Central memory CD4-positive, alpha-beta T cell (primary cell): ENCODE data around the gene SRGAP1.
"Not testable (repeated sequence)": the region's sequence is repeated elsewhere in the genome, so short reads cannot be mapped to it uniquely, and the experiment has no call there.

ENCODE experiments used
- DNase-seq: peaks from one replicate; pipeline ENCODE4 v3.0.0; 2022

Gene SRGAP1

DNA sequence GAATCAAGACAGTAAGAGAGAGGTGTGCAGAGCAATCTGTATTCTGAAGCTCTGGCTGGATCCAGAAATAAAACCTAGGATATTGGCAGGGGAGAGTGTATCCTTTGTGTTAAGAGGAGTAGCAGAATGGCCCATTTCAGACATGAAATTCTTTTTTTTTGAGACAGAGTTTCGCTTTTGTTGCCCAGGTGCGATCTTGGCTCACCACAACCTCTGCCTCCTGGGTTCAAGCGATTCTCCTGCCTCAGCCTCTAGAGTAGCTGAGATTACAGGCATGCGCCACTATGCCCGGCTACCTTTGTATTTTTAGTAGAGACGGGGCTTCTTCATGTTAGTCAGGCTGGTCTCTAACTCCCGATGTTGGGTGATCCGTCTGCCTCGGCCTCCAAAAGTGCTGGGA is 6.1 kb upstream of the SRGAP1 start:
- DNase-seq, result no peak

DNA sequence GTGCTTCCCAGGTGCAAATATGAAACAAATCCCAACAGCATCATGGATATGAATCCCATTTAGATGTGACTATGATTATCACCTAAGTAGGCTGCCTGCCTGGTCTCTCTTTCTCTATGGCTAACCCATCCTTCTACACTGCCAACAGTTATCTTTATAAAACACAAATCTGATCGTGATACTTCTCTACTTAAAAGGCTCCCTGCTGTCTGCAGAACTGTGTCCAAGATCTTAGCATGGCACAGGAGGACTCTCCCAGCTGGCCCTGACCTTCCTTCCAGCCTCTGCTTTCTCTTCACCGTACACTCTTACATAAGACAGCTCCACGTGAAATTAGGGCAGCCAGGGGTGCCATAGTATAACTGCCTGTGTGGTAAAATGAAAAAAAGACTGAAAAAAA is 3.5 kb upstream of the SRGAP1 start:
- DNase-seq, result no peak

DNA sequence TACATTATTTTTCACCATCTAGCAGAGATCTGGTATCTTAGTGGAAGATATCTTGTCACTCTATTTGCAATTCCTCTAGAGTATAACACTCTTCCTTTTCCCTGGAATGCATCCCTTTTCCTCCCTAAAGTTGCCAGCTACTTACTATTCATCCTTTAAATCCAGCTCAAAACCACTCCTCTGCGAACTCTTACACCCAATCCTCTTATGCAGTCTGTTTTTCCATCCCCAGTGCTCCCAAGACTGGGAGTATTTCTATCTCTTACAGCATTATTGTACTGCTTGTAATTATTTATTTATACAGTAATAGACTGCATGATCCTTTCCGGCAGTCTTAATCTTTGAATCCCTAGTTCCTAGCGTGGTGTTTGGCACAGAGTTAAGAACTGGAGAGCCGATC is 2.9 kb upstream of the SRGAP1 start:
- DNase-seq, result no peak

DNA sequence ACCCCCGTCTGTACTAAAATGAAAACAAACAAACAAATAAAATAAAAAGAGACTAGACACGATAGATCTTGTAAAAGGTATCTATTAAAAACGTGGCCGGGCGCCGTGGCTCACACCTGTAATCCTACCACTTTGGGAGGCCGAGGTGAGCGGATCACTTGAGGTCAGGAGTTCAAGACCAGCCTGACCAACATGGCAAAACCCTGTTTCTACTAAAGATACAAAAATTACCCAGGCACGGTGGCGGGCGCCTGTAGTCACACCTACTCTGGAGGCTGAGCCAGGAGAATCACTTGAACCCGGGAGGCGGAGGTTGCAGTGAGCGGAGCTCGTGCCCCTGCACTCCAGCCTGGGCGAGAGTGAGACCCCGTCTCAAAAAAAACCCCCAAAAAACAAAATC is 1.8 kb upstream of the SRGAP1 start:
- not testable (repeated sequence) for DNase-seq

DNA sequence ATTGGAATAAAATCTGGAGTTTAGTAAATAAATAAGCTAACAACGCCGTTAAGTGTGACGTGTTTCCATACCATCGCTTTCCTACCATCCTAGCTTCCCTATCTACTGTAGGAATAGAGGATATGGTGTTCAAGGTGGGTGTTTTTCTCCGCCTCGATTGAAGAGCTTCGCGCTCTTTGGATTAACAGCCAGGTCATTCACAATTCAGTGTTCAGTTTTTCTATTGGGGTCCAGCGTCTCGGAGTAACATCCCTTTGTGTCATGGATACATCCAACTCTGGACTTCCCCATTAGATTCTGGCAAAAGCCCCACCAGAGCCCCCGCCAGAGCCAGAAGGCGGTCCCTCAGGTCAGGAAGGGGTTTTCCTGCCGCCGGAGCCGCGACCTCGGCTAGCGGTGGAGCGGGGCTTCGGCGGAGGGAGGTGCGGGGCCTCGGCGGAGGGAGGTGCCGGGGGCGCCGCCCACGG is 1.2 kb upstream of the SRGAP1 start:
- DNase-seq, result no peak

DNA sequence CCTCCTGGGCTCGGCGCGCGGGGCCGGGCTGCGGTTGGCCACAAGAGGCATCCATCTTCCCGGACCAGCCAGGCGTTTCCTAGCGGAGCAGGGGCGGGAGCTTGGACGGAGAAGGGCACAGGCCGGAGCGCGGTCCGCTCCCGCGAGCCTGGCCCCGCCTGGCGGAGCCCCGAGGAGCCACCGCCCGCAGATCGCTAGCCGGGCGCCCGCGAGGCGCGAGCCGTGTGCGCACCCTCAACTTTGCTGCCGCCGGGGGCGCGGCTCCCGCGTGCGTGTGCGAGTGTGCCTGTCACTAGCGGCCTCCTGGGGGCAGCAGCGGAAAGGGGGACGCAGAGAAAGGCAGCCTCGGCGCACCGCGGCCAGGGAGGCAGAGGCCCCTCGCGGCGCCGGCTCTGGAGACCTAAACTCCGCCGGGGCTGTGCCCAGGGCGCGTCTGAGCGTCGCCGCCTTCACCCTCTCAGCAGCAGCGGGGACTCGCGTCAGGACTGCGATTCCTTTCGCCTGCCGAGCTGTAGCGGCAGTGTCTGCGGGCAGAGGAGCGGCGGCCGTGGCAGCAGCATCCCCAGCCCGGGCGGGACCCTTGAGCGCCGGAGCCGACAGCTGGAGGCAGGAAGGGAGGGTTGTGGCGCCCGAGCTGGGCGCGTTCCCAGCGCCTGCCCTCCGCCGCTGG is 644 bp upstream of the SRGAP1 start:
- DNase-seq, result peak; percentile 61

DNA sequence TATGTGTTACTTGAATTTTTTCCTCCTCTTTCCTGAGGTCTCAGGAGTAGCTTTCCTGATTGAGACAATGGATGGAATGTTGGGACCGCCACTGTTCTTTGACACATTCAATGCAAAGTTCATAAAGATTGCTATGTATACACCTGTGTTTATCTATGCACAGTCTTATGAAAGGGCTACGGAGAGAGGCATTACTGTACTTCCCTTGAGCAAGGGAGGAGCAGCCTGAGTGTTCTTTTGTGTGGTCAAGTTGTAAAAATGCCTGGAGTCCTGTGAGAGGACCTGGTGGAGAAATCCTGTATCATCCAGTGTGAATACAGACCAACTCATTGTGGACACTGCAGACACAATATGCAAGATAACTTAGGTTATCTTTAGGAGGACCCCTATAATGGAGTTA is 1.2 kb downstream of the SRGAP1 start:
- DNase-seq, result no peak

DNA sequence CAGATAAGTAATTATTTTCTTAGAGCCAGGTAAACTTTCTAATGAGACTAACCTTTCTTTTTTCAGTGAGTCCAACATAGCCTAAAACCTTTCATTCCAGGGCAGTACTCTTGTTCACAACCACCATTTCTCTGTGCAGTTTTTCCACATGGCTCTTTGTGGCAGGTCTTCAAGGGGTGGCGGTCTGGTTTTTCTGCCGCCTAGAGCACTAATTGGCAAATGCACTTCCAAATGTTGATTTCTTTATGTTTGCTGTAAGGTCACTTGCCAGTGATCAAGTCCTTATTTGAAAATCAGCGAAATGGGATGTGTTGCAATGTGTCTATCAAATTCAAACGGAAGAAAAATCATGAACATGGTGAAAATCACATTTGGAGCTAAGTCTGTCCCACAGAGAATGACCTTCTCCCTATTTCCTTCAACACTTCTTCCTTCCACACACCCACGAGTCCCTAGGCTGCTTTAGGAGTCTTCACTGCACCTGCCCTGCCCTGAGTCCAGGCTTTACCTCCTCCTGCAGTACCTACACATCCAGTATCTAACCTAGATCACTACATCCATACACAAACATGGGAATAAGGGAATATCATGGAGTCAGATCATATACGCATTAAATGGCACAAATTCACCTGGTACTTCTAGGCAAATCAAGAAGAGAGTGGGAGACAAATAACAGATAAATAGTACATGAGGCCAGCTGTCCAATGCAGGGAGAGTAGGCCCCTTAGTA is 1.9 kb downstream of the SRGAP1 start:
- DNase-seq, result no peak

DNA sequence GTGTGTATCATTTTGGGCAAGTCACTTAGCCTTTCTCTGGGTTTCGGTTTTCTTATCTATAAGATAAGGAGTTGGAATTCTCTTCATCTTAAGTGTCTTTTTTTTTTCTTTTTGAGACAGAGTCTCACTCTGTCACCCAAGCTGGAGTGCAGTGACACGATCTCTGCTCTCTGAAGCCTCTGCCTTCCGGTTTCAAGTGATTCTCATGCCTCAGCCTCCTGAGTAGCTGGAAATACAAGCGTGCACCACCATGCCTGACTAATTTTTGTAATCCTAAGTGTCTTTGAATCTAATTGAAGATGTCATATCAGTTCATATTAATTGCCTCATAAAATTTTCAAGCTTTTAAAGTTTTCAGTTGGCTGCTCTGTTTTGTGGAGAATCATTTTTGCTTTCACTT is 4.0 kb downstream of the SRGAP1 start:
- no peak for DNase-seq

DNA sequence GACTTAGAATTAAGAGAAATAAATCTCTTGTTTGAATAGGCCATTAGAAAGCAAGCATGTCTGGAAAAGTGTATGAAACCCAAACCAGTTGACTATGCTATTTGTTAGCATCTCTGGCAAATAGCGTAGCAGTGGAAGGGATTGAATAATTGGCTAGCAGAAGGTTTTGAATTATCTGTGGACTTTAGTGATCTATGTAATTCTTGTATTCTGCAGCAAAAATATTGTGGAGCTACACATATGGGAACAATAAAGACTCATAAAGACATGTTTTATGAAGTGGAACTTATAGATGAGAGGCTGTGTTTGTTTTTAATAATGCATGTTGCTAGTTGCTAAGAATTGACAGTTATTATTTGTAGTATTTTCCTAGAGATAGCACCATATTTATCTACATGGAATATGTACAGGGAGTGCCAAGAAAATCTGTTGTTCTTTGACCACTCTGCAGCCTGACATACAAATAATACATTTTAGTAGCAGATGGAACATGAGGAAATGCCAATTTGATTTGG is 4.7 kb downstream of the SRGAP1 start:
- DNase-seq, result no peak

DNA sequence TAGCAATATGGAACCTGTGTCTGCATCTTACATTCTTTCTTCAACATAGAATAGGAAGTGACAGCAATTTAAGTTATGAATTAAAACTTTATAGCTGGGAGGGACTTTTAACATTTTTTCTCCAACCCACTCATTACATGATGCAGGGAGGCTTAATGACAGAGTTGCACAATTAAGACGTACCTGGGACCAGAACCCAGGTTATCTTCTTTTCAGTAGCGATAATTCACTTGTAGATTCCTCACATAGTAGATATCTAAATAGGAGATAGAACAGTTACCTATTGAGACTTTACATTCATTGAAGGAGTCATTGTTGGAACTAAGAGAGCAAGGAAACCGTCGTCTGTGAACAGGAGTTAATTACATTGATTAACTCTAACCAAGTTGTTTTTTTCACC is 5.1 kb downstream of the SRGAP1 start:
- no peak for DNase-seq

DNA sequence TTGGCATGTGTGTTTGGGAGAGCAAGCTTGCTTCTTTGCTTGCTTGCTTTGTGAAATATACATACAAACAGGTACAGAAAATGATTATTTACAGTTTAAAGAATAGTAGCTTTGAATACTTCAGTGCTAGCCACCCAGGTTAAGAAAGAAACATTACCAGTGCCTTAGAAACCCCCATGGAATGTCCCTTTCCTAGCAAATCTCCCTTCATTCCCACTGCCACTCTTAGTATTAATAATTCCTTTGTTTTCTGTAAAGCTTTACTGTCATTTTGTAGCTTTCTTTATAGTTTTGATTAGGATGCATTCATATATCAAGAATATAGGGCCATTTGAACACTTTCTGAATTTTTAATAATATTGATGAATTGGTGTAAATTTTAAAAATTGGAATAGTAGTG is 9.5 kb downstream of the SRGAP1 start:
- DNase-seq, result no peak

DNA sequence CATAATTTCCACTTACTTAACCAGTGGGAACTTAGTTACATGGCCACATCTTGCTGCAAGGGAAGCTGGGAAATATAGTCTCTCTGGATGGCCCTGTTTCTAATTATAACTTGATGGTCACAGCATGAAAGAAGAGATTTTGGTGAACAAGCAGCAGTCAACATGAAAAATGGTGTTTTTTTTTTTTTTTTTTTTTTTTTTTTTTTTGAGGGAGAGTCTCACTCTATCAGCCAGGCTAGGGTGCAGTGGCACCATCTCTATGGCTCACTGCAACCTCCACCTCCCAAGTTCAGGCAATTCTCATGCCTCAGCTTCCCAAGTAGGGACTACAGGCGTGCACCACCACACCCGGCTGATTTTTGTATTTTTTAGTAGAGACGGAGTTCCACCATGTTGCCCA is 10.8 kb downstream of the SRGAP1 start:
- no peak for DNase-seq

DNA sequence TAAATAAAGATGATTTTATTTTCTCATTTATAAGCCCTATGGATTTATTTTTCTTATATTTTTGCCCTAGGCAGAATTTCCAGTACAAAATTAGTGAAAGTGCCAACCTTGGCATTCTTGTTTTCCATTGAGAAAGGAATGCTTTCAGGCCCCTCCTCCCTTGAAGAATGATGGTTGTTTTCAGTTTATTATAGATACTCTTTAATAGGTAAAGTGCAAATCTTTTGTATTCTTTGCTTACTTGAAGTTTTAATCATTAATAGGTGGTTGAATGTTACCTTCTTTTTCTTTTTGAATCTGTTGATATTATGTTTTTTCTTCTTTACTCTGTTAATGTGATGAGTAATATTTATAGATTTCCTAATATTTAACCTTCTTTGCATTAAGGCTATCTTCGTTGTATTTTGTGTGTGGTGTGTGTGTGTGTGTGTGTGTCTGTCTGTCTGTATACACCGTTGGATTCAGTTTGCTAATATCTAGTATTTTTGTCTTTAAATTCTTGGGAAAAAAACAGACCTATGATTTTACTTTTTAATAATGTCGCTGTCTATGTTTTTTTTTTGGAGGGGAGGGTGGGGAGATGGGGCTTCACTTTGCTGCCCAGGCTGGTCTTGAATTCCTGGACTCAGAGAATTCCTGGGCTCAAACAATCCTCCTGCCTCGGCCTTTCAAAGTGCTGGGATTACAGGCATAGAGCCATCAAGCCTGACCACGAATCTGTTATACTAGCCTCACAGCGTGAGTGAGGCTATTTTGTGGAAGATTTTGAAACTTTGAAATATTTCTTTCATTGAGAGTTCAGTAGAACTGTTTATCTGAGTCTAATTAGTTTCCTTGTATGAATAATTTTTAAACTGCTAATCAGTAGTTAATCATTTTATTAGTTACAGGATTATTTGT is 13.5 kb downstream of the SRGAP1 start:
- no peak for DNase-seq

DNA sequence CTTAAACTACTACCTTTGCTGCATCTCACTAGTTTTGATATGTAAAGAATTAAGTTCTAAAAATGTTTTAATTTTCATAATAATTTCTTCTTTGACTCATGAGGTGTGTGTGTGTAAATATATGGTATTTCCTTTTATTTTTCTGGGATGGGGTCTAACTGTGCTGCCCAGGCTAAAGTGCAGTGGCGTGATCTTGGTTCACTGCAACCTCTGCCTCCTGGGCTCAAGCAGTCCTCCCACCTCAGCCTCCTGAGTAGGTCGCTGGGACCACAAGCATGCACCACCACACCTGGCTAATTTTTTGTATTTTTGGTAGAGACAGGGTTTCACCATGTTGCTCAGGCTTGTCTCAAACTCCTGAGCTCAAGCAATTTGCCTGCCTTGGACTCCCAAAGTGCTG is 15.4 kb downstream of the SRGAP1 start:
- DNase-seq, result not testable (repeated sequence)

DNA sequence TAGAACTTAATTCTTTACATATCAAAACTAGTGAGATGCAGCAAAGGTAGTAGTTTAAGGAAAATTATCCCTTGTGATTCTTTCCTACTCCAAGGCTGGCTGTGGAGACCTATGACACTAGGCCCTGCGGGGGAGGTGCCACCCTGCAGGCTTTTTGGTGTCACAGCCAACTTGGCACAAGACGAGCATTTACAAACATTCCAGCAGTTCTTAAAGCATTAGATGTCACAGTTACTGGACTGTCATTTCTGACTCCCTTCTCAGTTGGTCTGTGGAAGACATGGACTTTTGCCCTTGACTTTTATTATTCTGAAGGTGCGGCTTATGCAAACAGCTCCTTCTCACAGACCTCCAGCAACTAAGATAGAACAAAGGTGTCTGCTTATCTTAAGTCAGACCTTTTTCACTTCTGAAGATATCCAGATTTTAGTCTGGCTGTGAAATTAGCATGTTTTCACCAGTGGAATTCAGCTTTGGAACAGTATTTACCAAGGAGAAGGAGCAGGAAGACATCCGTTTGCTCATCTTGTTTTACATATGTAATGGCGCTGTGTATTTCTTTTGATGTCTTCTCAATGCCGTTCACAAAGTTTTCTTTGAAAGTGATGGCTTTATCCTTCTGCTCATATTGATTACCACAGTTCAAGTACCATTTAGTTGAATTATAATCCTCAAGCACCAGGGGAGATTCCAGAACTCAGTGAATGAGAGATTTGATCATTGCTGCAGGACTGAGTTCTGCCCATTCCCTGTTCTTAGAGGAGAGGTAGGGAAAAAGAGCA is 17.9 kb downstream of the SRGAP1 start:
- DNase-seq, result no peak

DNA sequence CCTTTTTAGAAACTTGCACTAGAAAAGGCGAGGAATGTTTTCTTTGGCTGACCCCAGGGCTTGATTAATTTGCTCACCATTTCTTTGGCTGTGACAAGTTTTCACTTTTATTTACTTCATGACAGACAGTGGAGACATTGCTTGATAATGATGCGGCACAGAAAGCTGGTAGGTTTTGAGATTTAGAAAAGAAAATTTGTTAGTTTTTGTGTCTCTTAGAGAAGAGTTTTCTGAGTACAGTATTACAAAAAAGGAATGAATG is 18.4 kb downstream of the SRGAP1 start:
- no peak for DNase-seq

DNA sequence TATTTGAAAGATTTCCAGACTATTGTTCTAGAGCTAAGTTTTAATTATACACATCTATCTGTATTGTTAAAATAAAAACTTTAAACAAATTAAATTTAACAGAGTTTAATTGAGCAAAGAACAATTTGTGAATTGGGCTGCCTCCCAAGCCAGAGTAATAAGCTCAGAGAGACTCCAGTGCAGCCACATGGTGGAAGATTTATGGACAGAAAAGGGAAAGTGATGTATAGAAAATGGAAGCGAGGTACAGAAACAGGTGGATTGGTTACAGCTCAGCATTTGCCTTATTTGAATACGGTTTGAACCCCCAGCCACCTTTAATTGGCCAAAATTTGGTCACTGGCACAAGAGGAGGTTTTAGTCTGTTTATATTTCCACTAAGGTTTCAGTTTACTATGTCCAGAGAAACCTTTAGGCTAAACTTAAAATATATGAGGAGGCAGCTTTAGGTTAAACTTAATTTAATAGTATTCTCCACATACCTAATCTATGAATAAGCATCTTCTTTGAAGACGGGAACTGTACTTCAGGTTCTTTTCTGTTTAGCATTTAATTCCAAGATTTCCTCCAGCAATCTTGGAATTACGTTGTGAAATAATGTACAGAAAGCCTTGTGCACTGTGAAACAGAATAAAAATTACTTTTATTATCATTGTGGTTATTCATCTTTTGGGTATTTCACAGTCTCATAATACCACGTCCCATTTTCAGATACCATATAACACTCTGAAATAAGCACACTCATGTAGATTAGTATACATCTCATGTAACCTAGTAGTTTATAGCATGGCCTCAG is 19.4 kb downstream of the SRGAP1 start:
- DNase-seq, result no peak

DNA sequence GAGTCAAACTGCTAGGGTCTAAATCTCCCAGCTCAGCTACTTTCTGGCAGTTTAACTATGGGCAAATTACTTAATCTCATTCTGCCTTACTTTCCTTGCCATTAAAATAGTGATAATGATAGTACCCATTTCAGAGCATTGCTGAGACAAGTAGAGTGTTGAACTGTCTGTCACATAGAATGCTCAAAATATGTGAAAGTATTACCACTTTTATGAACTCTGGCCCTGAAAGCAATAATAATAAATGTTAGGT is 19.9 kb downstream of the SRGAP1 start:
- no peak for DNase-seq

DNA sequence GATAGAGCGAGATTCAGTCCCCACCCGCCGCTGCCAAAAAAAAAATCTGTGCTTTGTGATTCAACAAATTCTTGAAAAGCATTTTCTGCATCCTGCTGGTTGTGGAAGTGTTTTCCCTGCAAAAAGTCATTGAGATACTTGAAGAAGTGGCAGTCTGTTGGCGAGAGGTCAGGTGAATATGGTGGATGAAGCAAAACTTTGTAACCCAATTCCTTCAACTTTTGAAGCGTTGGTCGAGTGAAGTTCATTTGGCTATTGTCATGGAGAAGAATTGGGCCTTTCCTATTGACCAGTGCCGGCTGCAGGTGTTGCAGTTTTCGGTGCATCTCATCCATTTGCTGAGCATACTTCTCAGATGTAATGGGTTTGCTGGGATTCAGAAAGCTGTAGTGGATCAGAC is 20.9 kb downstream of the SRGAP1 start:
- DNase-seq, result no peak

DNA sequence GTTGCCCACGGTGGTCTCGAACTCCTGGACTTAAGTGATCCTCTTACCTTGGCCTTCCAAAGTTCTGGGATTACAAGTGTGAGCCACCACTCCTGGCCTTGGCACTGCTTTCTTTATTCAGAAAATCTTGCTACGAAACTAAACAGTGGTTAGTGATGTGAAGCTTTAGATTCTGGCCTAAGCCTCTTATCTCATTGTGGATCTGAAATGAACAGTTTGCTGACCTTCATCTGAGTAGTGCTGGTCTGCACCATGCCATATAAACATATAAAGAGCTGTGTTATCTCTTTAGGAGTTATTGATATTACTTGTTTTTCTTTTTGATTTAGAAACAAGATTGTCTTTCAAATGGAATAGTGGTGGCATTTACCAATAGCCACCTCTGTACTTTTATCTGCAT is 22.6 kb downstream of the SRGAP1 start:
- DNase-seq, result no peak

DNA sequence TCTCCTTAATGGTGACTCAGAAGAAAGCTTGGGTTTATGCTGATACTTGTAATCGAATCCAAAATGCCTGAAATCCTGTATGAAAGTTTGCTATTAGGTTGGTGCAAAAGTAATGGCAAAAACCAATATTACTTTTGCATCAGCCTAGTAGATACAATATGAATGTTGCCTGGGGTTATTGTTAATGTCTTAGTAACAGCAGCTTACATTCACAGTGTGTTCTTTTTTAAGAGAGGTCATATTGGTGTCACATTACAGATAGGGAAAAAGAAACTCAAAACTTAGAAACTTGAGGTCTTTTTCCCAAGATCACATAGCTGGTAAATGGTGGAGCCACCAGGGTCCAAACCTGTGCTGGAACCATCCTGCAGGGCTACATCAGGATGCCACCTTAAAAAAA is 25.2 kb downstream of the SRGAP1 start:
- no peak for DNase-seq
